ENCODE results near the gene PTPRG. TPM values are rescaled to one million over a fixed set of nuclear protein-coding genes. Genes with fewer than 3 reads are reported as not detected.

Gene PTPRG
- polyA plus RNA-seq, 3 donors, result not detected

- intact Hi-C loops (cut with micrococcal nuclease), result no loop called here
- H3K36me3 Mint-ChIP-seq, result no peaks in the 10 kb centered on the region
Measured at GRCh38 chr3:61667814-61668213, 106.4 kb downstream of the PTPRG start.

GRCh38 chr3:61668317-61668864 lies 107.0 kb downstream of the PTPRG start:
- WGBS (ENCODE audit: insufficient coverage), result 60% methylated on average over 4 of the region's 5 CpGs
- no peak overlapping the region for H3K9ac ChIP-seq (ENCODE audit: insufficient read depth, low read length, poor library complexity, severe bottlenecking)

More at GRCh38 chr3:61667814-61668213, 106.4 kb downstream of the PTPRG start:
- no peak overlapping the region for H2AFZ ChIP-seq (ENCODE audit: insufficient read depth, low read depth, low read length, poor library complexity, severe bottlenecking)
- Mint-ChIP-seq H3K9me3 (peaks cover 0 to 20% (median 9%) of the 10 kb centered on the region in 7 donors), H3K27ac (no peak overlapping the region), H3K27me3 (ENCODE audit: low read depth in 3 of 3) (peaks cover 0 to 2% (median 0%) of the 10 kb centered on the region in 3 donors), H3K4me3 (no peak overlapping the region), H3K4me1 (no peaks in the 10 kb centered on the region)
- H3K4me2 ChIP-seq (replicated peaks; ENCODE audit: extremely low read depth, low read length, poor library complexity, severe bottlenecking), result no peak overlapping the region
- no peaks in the 10 kb centered on the region for H3K27me3 ChIP-seq (ENCODE audit: control insufficient read depth in 2 of 2, insufficient read depth in 2 of 2, low read length in 2 of 2)
- no peak overlapping the region for H3K9ac ChIP-seq (ENCODE audit: insufficient read depth, low read length, poor library complexity, severe bottlenecking)
- H3K36me3 ChIP-seq (replicated peaks in 1 of 2; ENCODE audit: control insufficient read depth in 1 of 2, insufficient read depth in 2 of 2, low read length in 2 of 2), result no peaks in the 10 kb centered on the region
- H3K9me3 ChIP-seq (replicated peaks in 1 of 2; ENCODE audit: control insufficient read depth in 1 of 2, insufficient read depth in 1 of 2, low read length in 2 of 2), result peaks cover 5 to 7% of the 10 kb centered on the region in 2 donors
- no peaks in the 10 kb centered on the region for H4K20me1 ChIP-seq (ENCODE audit: insufficient read depth, low read length)
- H3K27ac ChIP-seq (ENCODE audit: low read depth in 1 of 2, low read length in 2 of 2), result no peak overlapping the region
- no peaks in the 10 kb centered on the region for H3K79me2 ChIP-seq (ENCODE audit: insufficient read depth, low read length)
- no peak overlapping the region for H3K4me3 ChIP-seq (replicated peaks in 1 of 3; ENCODE audit: low read depth in 2 of 3, low read length in 3 of 3)
- DNase-seq, result no peak
- TF ChIP-seq CTCF (IDR thresholded peaks at IDR 0.05), result no peak
- H3K4me1 ChIP-seq (ENCODE audit: control insufficient read depth in 1 of 2, insufficient read depth in 2 of 2, low read length in 2 of 2), result no peaks in the 10 kb centered on the region

More at GRCh38 chr3:61668317-61668864, 107.0 kb downstream of the PTPRG start:
- peaks cover 0 to 2% (median 0%) of the 10 kb centered on the region in 3 donors for H3K27me3 Mint-ChIP-seq (ENCODE audit: low read depth in 3 of 3)
- H3K27ac ChIP-seq (ENCODE audit: low read depth in 1 of 2, low read length in 2 of 2), result no peak overlapping the region
- no peaks in the 10 kb centered on the region for H3K36me3 ChIP-seq (replicated peaks in 1 of 2; ENCODE audit: control insufficient read depth in 1 of 2, insufficient read depth in 2 of 2, low read length in 2 of 2)
- H3K4me3 Mint-ChIP-seq, result no peak overlapping the region
- TF ChIP-seq CTCF (IDR thresholded peaks at IDR 0.05), result no peak
- no peaks in the 10 kb centered on the region for H3K79me2 ChIP-seq (ENCODE audit: insufficient read depth, low read length)
- no peak overlapping the region for H2AFZ ChIP-seq (ENCODE audit: insufficient read depth, low read depth, low read length, poor library complexity, severe bottlenecking)
- peaks cover 5 to 7% of the 10 kb centered on the region in 2 donors for H3K9me3 ChIP-seq (replicated peaks in 1 of 2; ENCODE audit: control insufficient read depth in 1 of 2, insufficient read depth in 1 of 2, low read length in 2 of 2)
- no peak overlapping the region for H3K4me2 ChIP-seq (replicated peaks; ENCODE audit: extremely low read depth, low read length, poor library complexity, severe bottlenecking)
- H4K20me1 ChIP-seq (ENCODE audit: insufficient read depth, low read length), result no peaks in the 10 kb centered on the region
- H3K4me1 ChIP-seq (ENCODE audit: control insufficient read depth in 1 of 2, insufficient read depth in 2 of 2, low read length in 2 of 2), result no peaks in the 10 kb centered on the region
- no peak for DNase-seq
- peaks cover 0 to 20% (median 9%) of the 10 kb centered on the region in 7 donors for H3K9me3 Mint-ChIP-seq
- intact Hi-C loops (cut with micrococcal nuclease), result no loop called here
- no peaks in the 10 kb centered on the region for H3K27me3 ChIP-seq (ENCODE audit: control insufficient read depth in 2 of 2, insufficient read depth in 2 of 2, low read length in 2 of 2)
- H3K4me1 Mint-ChIP-seq, result no peaks in the 10 kb centered on the region
- no peaks in the 10 kb centered on the region for H3K36me3 Mint-ChIP-seq
- no peak overlapping the region for H3K27ac Mint-ChIP-seq
- no peak overlapping the region for H3K4me3 ChIP-seq (replicated peaks in 1 of 3; ENCODE audit: low read depth in 2 of 3, low read length in 3 of 3)
